GM23248 (cell line): ENCODE measurements around the gene PRR33.

Experiments used
- EZH2 ChIP-seq: fragments of 200-600 bp; sonication (generic); IDR thresholded peaks from 2 replicates; pipeline ENCODE4 v1.6.1; 2018; ENCODE audit warnings: antibody characterized with exemption, mild to moderate bottlenecking; ENCODE audit not compliant: insufficient read depth, poor library complexity, severe bottlenecking
- EZH2phosphoT487 ChIP-seq: fragments of 200-600 bp; sonication (generic); IDR thresholded peaks from 2 replicates; pipeline ENCODE4 v1.6.1; 2018; ENCODE audit warnings: antibody characterized with exemption, moderate library complexity, mild to moderate bottlenecking, low read depth; ENCODE audit not compliant: insufficient read depth

GRCh38 chr11:1939006-1939625 is 47.4 kb upstream of the PRR33 start:
- TF ChIP-seq EZH2 (no peak), EZH2phosphoT487 (no peak)
